Measurements from ENCODE around the gene HIVEP3.

DNA sequence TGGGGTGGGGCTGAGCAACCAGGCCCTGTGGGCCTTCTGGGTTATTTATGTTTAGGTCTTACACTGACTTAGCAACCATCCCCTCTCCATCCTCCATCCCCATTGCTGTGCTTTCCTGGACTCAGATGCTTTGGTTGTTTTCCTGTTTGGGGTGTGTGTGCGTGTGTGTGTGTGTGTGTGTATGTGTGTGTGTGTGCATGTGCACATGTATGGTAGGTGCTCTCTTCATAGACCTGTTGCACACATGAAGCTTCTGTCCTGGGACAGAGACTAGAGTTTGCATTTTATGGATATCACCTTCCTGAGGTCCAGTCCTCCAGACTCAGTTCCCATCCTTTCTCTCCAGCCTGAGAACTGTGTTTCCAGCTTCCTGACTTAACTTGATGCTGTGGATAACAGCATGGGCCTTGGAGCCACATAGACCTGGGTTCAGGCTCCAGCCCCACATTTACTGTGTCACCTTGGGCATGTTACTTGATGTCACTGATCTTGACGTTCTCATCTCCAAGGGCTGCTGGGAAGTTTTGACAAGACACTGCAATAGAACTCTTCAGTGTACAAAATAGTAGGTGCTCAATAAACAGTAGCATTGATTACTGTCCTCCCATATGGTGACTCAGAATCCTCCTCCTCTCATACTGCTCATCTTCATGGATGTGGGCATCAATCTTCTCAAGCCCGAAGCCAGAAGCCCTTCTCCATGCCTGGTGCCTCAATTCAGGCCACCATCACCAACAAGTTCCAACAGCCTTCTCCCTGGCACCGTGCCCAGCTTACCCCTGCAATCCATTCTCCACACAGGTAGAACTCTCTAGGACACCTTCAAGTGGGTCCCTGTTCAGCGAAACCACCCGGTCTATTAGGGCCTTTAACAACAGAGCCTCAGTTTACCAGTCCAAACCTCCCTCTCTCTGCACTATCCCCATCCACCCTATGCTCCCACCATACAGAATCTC lies 252.5 kb downstream of the HIVEP3 start:
- TF ChIP-seq, protein P1, sequence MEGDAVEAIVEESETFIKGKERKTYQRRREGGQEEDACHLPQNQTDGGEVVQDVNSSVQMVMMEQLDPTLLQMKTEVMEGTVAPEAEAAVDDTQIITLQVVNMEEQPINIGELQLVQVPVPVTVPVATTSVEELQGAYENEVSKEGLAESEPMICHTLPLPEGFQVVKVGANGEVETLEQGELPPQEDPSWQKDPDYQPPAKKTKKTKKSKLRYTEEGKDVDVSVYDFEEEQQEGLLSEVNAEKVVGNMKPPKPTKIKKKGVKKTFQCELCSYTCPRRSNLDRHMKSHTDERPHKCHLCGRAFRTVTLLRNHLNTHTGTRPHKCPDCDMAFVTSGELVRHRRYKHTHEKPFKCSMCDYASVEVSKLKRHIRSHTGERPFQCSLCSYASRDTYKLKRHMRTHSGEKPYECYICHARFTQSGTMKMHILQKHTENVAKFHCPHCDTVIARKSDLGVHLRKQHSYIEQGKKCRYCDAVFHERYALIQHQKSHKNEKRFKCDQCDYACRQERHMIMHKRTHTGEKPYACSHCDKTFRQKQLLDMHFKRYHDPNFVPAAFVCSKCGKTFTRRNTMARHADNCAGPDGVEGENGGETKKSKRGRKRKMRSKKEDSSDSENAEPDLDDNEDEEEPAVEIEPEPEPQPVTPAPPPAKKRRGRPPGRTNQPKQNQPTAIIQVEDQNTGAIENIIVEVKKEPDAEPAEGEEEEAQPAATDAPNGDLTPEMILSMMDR (IDR thresholded peaks at IDR 0.05; ENCODE audit: low read depth, low read length) = no peak
- no peak for TF ChIP-seq MYC (IDR thresholded peaks at IDR 0.05; ENCODE audit: low read depth, low read length)
- no peak for TF ChIP-seq POLR2A (IDR thresholded peaks at IDR 0.05; ENCODE audit: extremely low read depth, insufficient read length)
